Measurements from ENCODE around the gene HOTAIR.

HOTAIR gene

GRCh38 chr12:53985692-53985993 lies 10.9 kb upstream of the HOTAIR start:
- no peak for FAIRE-seq

- FAIRE-seq: no peak
These were observed 10.3 kb upstream of the HOTAIR start, which contains the start of gene HOXC10 for GRCh38 chr12:53984901-53985691. HOXC10 (plus strand) TSS chr12:53985146; CDS start chr12:53985260, 114 bp downstream.

- FAIRE-seq: no peak
These were observed 9.3 kb upstream of the HOTAIR start for GRCh38 chr12:53983950-53984572.

- no peak for FAIRE-seq
These were observed 8.8 kb upstream of the HOTAIR start for GRCh38 chr12:53983568-53983949.

- FAIRE-seq: no peak
These were observed 8.2 kb upstream of the HOTAIR start for GRCh38 chr12:53982648-53983567.

- no peak for FAIRE-seq
These were observed 7.1 kb upstream of the HOTAIR start for GRCh38 chr12:53981634-53982565.

- no peak for FAIRE-seq
These were observed 6.2 kb upstream of the HOTAIR start for GRCh38 chr12:53980802-53981496.

- FAIRE-seq: no peak
These were observed 5.5 kb upstream of the HOTAIR start for GRCh38 chr12:53980104-53980801.

GRCh38 chr12:53978477-53979356 lies 4.0 kb upstream of the HOTAIR start:
- FAIRE-seq: no peak

- no peak for FAIRE-seq
These were observed 3.1 kb upstream of the HOTAIR start for GRCh38 chr12:53977596-53978445.

GRCh38 chr12:53976823-53977595 lies 2.3 kb upstream of the HOTAIR start:
- FAIRE-seq: no peak

- no peak for FAIRE-seq
These were observed 1.5 kb upstream of the HOTAIR start for GRCh38 chr12:53976172-53976822.

GRCh38 chr12:53975479-53976152 lies 862 bp upstream of the HOTAIR start:
- no peak for FAIRE-seq

- no peak for FAIRE-seq
These were observed 314 bp upstream of the HOTAIR start for GRCh38 chr12:53975064-53975471.

- FAIRE-seq: no peak
These were observed 1.3 kb downstream of the HOTAIR start for GRCh38 chr12:53973236-53974042.

- no peak for FAIRE-seq
These were observed 2.0 kb downstream of the HOTAIR start, which contains the start of gene HOXC11 for GRCh38 chr12:53972722-53973235. HOXC11 (plus strand) TSS chr12:53973126; CDS start chr12:53973242, 116 bp downstream.
